Measurements from ENCODE around the gene LEPROT.

The LEPROT gene

DNA sequence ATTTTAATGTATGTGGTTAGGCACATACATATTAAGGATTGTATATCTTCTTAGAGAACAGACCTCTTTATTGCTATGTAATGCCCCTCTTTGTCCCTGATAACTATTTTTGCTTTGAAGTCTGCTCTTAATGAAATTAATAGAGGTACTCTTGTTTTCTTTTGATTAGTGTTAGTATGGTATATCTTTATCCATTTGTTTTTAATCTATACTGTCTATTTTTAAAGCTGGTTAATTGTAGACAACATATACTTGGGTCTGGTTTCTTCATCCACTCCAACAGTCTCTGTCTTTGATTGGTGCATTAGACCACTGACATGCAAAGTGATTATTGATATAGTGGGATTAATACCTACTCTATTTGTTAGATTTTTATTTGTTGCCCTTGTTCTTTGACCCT, 36.0 kb downstream of the LEPROT start:
- Histone ChIP-seq H4K20me1 (ENCODE audit: insufficient read depth, low read length) (no peaks in the 10 kb centered on the region), H3K79me2 (ENCODE audit: insufficient read depth, low read length) (no peaks in the 10 kb centered on the region), H2AFZ (ENCODE audit: low read length) (no peak overlapping the region), H3K9me2 (ENCODE audit: low read depth, low read length) (no peaks in the 10 kb centered on the region), H3K27ac (ENCODE audit: low read depth, low read length, poor library complexity, severe bottlenecking) (no peak overlapping the region), H3K9me3 (ENCODE audit: low read length) (no peaks in the 10 kb centered on the region), H3K27me3 (ENCODE audit: insufficient read depth, low read length) (no peaks in the 10 kb centered on the region), H3K4me3 (ENCODE audit: low read depth, low read length, poor library complexity, severe bottlenecking) (no peak overlapping the region), H3K4me2 (ENCODE audit: low read length) (no peak overlapping the region), H3F3A (ENCODE audit: insufficient read depth, low read length) (no peaks in the 10 kb centered on the region), H3K9ac (ENCODE audit: low read length) (no peak overlapping the region), H3K4me1 (ENCODE audit: insufficient read depth, low read length, severe bottlenecking) (no peaks in the 10 kb centered on the region), H3K36me3 (ENCODE audit: insufficient read depth, low read length) (no peaks in the 10 kb centered on the region)
- TF ChIP-seq EZH2 (IDR thresholded peaks at IDR 0.05; ENCODE audit: borderline replicate concordance, low read length): no peak
- TF ChIP-seq, protein P1, sequence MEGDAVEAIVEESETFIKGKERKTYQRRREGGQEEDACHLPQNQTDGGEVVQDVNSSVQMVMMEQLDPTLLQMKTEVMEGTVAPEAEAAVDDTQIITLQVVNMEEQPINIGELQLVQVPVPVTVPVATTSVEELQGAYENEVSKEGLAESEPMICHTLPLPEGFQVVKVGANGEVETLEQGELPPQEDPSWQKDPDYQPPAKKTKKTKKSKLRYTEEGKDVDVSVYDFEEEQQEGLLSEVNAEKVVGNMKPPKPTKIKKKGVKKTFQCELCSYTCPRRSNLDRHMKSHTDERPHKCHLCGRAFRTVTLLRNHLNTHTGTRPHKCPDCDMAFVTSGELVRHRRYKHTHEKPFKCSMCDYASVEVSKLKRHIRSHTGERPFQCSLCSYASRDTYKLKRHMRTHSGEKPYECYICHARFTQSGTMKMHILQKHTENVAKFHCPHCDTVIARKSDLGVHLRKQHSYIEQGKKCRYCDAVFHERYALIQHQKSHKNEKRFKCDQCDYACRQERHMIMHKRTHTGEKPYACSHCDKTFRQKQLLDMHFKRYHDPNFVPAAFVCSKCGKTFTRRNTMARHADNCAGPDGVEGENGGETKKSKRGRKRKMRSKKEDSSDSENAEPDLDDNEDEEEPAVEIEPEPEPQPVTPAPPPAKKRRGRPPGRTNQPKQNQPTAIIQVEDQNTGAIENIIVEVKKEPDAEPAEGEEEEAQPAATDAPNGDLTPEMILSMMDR (IDR thresholded peaks at IDR 0.05; ENCODE audit: low read length): no peak

DNA sequence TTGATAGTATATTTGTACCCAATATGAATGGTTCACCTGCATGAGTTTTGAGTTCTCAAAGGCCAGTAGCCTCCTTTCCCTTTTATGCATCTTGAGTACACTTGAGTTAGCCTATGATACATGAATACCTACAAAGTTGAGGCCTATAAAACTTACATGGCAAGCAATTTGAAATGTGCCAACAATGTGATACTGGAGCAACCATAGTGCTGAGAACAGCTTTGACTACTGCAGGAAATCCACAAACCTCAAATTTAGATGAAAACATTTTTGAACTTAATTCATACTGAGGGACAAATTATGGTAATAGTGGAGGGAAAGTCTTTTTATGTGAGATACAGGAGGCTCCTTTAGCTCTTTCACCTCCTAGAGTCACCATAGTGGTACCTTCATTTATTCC, 37.4 kb downstream of the LEPROT start:
- Histone ChIP-seq H3K4me2 (ENCODE audit: low read length) (no peak overlapping the region), H3F3A (ENCODE audit: insufficient read depth, low read length) (no peaks in the 10 kb centered on the region), H4K20me1 (ENCODE audit: insufficient read depth, low read length) (no peaks in the 10 kb centered on the region), H3K4me1 (ENCODE audit: insufficient read depth, low read length, severe bottlenecking) (no peaks in the 10 kb centered on the region), H3K4me3 (ENCODE audit: low read depth, low read length, poor library complexity, severe bottlenecking) (no peak overlapping the region), H3K9me3 (ENCODE audit: low read length) (no peaks in the 10 kb centered on the region), H3K9ac (ENCODE audit: low read length) (no peak overlapping the region), H3K9me2 (ENCODE audit: low read depth, low read length) (no peaks in the 10 kb centered on the region), H2AFZ (ENCODE audit: low read length) (no peak overlapping the region), H3K79me2 (ENCODE audit: insufficient read depth, low read length) (no peaks in the 10 kb centered on the region), H3K27ac (ENCODE audit: low read depth, low read length, poor library complexity, severe bottlenecking) (no peak overlapping the region), H3K36me3 (ENCODE audit: insufficient read depth, low read length) (no peaks in the 10 kb centered on the region), H3K27me3 (ENCODE audit: insufficient read depth, low read length) (no peaks in the 10 kb centered on the region)
- TF ChIP-seq, protein P1 (IDR thresholded peaks at IDR 0.05; ENCODE audit: low read length): no peak
- TF ChIP-seq EZH2 (IDR thresholded peaks at IDR 0.05; ENCODE audit: borderline replicate concordance, low read length): no peak

DNA sequence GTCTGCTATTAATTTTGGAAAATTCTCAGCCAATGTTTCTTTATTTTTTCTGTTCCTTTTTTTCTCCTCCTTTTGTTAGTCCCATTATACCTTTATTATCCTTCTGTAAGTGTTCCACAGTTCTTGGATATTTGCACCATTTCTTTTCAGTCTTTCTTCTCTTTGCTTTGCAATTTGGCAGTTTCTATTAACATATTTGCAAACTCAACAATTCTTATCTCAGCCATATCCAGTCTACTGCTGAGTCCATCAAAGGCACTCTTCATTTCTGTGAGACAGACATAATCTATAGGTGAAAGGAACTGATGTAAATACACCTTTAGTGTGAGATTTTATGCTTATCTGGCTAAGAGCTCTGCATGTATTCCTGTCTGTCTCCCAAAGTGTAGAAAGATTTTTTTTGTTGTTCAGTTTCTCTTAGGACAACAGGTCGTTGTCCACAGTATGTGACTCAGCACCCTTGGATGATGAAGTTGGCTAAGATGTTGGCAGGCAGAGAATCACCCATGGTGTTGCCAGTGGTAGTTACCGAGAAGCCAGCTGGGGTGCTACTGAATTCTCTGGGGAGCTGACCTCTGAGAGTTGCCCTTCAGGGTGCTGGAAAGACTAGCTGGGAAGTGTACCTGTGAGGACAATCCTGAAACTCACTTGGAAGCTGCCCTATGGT, 38.4 kb downstream of the LEPROT start:
- H3K9me3 ChIP-seq (ENCODE audit: low read length): no peaks in the 10 kb centered on the region
- H4K20me1 ChIP-seq (ENCODE audit: insufficient read depth, low read length): no peaks in the 10 kb centered on the region
- no peak for TF ChIP-seq EZH2 (IDR thresholded peaks at IDR 0.05; ENCODE audit: borderline replicate concordance, low read length)
- TF ChIP-seq, protein P1 (IDR thresholded peaks at IDR 0.05; ENCODE audit: low read length): no peak
- no peaks in the 10 kb centered on the region for H3K79me2 ChIP-seq (ENCODE audit: insufficient read depth, low read length)
- no peak overlapping the region for H3K9ac ChIP-seq (ENCODE audit: low read length)
- H3K27ac ChIP-seq (ENCODE audit: low read depth, low read length, poor library complexity, severe bottlenecking): no peak overlapping the region
- peak overlapping the region; percentile 14; the same call in 1 of the 2 replicates for H2AFZ ChIP-seq (ENCODE audit: low read length)
- H3K9me2 ChIP-seq (ENCODE audit: low read depth, low read length): no peaks in the 10 kb centered on the region
- no peaks in the 10 kb centered on the region for H3K27me3 ChIP-seq (ENCODE audit: insufficient read depth, low read length)
- H3K4me1 ChIP-seq (ENCODE audit: insufficient read depth, low read length, severe bottlenecking): no peaks in the 10 kb centered on the region
- H3K36me3 ChIP-seq (ENCODE audit: insufficient read depth, low read length): no peaks in the 10 kb centered on the region
- H3F3A ChIP-seq (ENCODE audit: insufficient read depth, low read length): no peaks in the 10 kb centered on the region
- no peak overlapping the region for H3K4me2 ChIP-seq (ENCODE audit: low read length)
- no peak overlapping the region for H3K4me3 ChIP-seq (ENCODE audit: low read depth, low read length, poor library complexity, severe bottlenecking)
